Measurements from ENCODE around the gene ST8SIA3. TPM values are rescaled to one million over a fixed set of nuclear protein-coding genes. Genes with fewer than 3 reads are reported as not detected.

The ST8SIA3 gene
- total and polyA plus RNA-seq, 9 of the 15 experiments (the other 6 are each of a cell fraction or from before 2014, with no cell fraction given), result not detected

GRCh38 chr18:57352761-57353136 is 392 bp downstream of the ST8SIA3 start:
- POLR2A ChIA-PET, result no interaction called here
- no peak overlapping the region for H3K4me2 ChIP-seq (ENCODE audit: insufficient read depth, low read length)
- H4K20me1 ChIP-seq (replicated peaks; ENCODE audit: control insufficient read depth, insufficient read depth, low read length), result no peaks in the 10 kb centered on the region
- H3K27me3 ChIP-seq (ENCODE audit: control insufficient read depth in 2 of 2, insufficient read depth in 2 of 2, low read length in 2 of 2), result peaks cover 0 to 16% of the 10 kb centered on the region in 2 experiments; a peak in 2 of 5 replicates
- no peak overlapping the region for H2AFZ ChIP-seq (ENCODE audit: low read depth, low read length)
- no peaks in the 10 kb centered on the region for H3K36me3 ChIP-seq (ENCODE audit: control insufficient read depth, insufficient read depth, low read length)
- no peaks in the 10 kb centered on the region for H3K9me3 ChIP-seq (replicated peaks; ENCODE audit: control insufficient read depth, insufficient read depth, low read depth, low read length)
- no peak overlapping the region for H3K9ac ChIP-seq (ENCODE audit: insufficient read depth in 1 of 2, low read depth in 2 of 2, low read length in 2 of 2)
- CTCF ChIA-PET (ENCODE audit: low intra/inter-chr PET ratio), result no interaction called here
- 1% methylated on average over 19 of the region's 23 CpGs for WGBS (ENCODE audit: insufficient coverage, low coverage, missing lambda C conversion rate)
- H3K9me1 ChIP-seq (ENCODE audit: control insufficient read depth, insufficient read depth, low read length), result no peaks in the 10 kb centered on the region
- no peak overlapping the region for H3K27ac ChIP-seq (ENCODE audit: extremely low read depth, low read depth, low read length)
- H3K79me2 ChIP-seq (ENCODE audit: control insufficient read depth, insufficient read depth, low read length), result no peaks in the 10 kb centered on the region
- in situ Hi-C loops (cut with MboI), result no loop called here
- DNase-seq (ENCODE audit: extremely low read depth in 1 of 4, low spot score in 3 of 4), result no peak
- no peak overlapping the region for H3K4me3 ChIP-seq
- no TSS peak for BruUV-seq (replicated peaks)
- ATAC-seq, result no peak
- peaks cover 0 to 12% of the 10 kb centered on the region in 2 experiments; a peak in 2 of 5 replicates for H3K4me1 ChIP-seq (replicated peaks in 1 of 2; ENCODE audit: control insufficient read depth in 2 of 2, insufficient read depth in 2 of 2, low read length in 2 of 2)
- intact Hi-C loops (cut with micrococcal nuclease), result no loop called here
- no peak for FAIRE-seq
- TF ChIP-seq NFATC3 (IDR thresholded peaks at IDR 0.05) (no peak), FUS (optimal IDR thresholded peaks at IDR 0.05; ENCODE audit: low read depth, low read length) (no peak), TAF1 (IDR thresholded peaks at IDR 0.05; ENCODE audit: control insufficient read depth, extremely low read depth, insufficient read depth, low read length, severe bottlenecking) (no peak), IRF1 (CRISPR knock-in tag; IDR thresholded peaks at IDR 0.05; ENCODE audit: borderline replicate concordance) (no peak), ZNF668 (CRISPR knock-in tag; IDR thresholded peaks at IDR 0.05) (no peak), ZNF586 (CRISPR knock-in tag; conservative IDR thresholded peaks at IDR 0.05) (no peak), ZNF785 (CRISPR knock-in tag; IDR thresholded peaks at IDR 0.05) (no peak), ZNF444 (CRISPR knock-in tag; IDR thresholded peaks at IDR 0.05) (no peak), GABPA (tag; conservative IDR thresholded peaks at IDR 0.05; ENCODE audit: low read depth) (no peak), NELFE (IDR thresholded peaks at IDR 0.05; ENCODE audit: insufficient read depth, insufficient read length) (no peak), ZNF124 (CRISPR knock-in tag; IDR thresholded peaks at IDR 0.05) (no peak), ZNF253 (CRISPR knock-in tag; conservative IDR thresholded peaks at IDR 0.05) (no peak), ZBTB26 (CRISPR knock-in tag; IDR thresholded peaks at IDR 0.05) (no peak), EWSR1 (IDR thresholded peaks at IDR 0.05; ENCODE audit: borderline replicate concordance, low read depth, partially characterized antibody) (no peak), ZNF76 (CRISPR knock-in tag; IDR thresholded peaks at IDR 0.05; ENCODE audit: borderline replicate concordance) (no peak), POLR2G (IDR thresholded peaks at IDR 0.05; ENCODE audit: low read depth, low read length) (no peak), STAT6 (CRISPR knock-in tag; IDR thresholded peaks at IDR 0.05) (no peak), ZNF431 (CRISPR knock-in tag; IDR thresholded peaks at IDR 0.05) (no peak), FOSL1 (tag; conservative IDR thresholded peaks at IDR 0.05) (no peak)

Measured in K562 (cell line).